HepG2 (cell line): ENCODE measurements around the gene IDNK. TPM values are rescaled to one million over a fixed set of nuclear protein-coding genes. Genes with fewer than 3 reads are reported as not detected.

ENCODE experiments used
- EZH2 ChIP-seq: conservative IDR thresholded peaks from 2 replicates; pipeline ENCODE4 v1.6.1; 2012; ENCODE audit warnings: mild to moderate bottlenecking, low read depth, low read length, moderate library complexity
- GATAD2A ChIP-seq: IDR thresholded peaks from 2 replicates; pipeline ENCODE4 v1.6.1; 2016
- HDAC1 ChIP-seq: sonication (generic); formaldehyde crosslinking; IDR thresholded peaks from 2 replicates; pipeline ENCODE4 v1.5.1; 2020; ENCODE audit warnings: mild to moderate bottlenecking, missing genetic modification reagents
- IRF9 ChIP-seq: sonication (generic); formaldehyde crosslinking; IDR thresholded peaks from 2 replicates; pipeline ENCODE4 v1.8.0; 2022; ENCODE audit warnings: missing genetic modification reagents, mild to moderate bottlenecking, borderline replicate concordance
- KMT2A ChIP-seq: sonication (generic); formaldehyde crosslinking; IDR thresholded peaks from 2 replicates; pipeline ENCODE4 v1.4.0; 2020; ENCODE audit warnings: missing genetic modification reagents
- MAX ChIP-seq: IDR thresholded peaks from 2 replicates; pipeline ENCODE4 v1.6.1; 2012; ENCODE audit warnings: inconsistent platforms
- MED1 ChIP-seq: sonication (generic); formaldehyde crosslinking; IDR thresholded peaks from 2 replicates; pipeline ENCODE4 v1.4.0; 2020; ENCODE audit warnings: missing genetic modification reagents
- MLXIP ChIP-seq: sonication (generic); formaldehyde crosslinking; IDR thresholded peaks from 2 replicates; pipeline ENCODE4 v1.9.0; 2021; ENCODE audit warnings: missing genetic modification reagents, borderline replicate concordance
- POGZ ChIP-seq: sonication (generic); formaldehyde crosslinking; IDR thresholded peaks from 2 replicates; pipeline ENCODE4 v1.4.0; 2020; ENCODE audit warnings: mild to moderate bottlenecking, missing genetic modification reagents
- SPEN ChIP-seq: sonication (generic); formaldehyde crosslinking; IDR thresholded peaks from 2 replicates; pipeline ENCODE4 v1.5.1; 2020; ENCODE audit warnings: low read depth, mild to moderate bottlenecking, missing genetic modification reagents
- STAT5B ChIP-seq: sonication (generic); formaldehyde crosslinking; IDR thresholded peaks from 2 replicates; pipeline ENCODE4 v1.4.0; 2020; ENCODE audit warnings: missing genetic modification reagents
- TFDP2 ChIP-seq: sonication (generic); formaldehyde crosslinking; IDR thresholded peaks from 2 replicates; pipeline ENCODE4 v1.4.0; 2020; ENCODE audit warnings: missing genetic modification reagents
- THAP9 ChIP-seq: sonication (generic); formaldehyde crosslinking; IDR thresholded peaks from 2 replicates; pipeline ENCODE4; 2020; ENCODE audit warnings: missing genetic modification reagents, mild to moderate bottlenecking, borderline replicate concordance
- YY1 ChIP-seq: IDR thresholded peaks from 2 replicates; pipeline ENCODE4 v1.6.1; 2011; ENCODE audit warnings: low read length, low read depth, moderate library complexity, mild to moderate bottlenecking; ENCODE audit not compliant: insufficient read depth, insufficient replicate concordance
- ZBTB14 ChIP-seq: sonication (generic); formaldehyde crosslinking; IDR thresholded peaks from 2 replicates; pipeline ENCODE4 v1.4.0; 2020; ENCODE audit warnings: missing genetic modification reagents
- ZBTB37 ChIP-seq: sonication (generic); formaldehyde crosslinking; IDR thresholded peaks from 2 replicates; pipeline ENCODE4 v1.4.0; 2020; ENCODE audit warnings: mild to moderate bottlenecking, missing genetic modification reagents
- ZNF354B ChIP-seq: sonication (generic); formaldehyde crosslinking; IDR thresholded peaks from 2 replicates; pipeline ENCODE4 v1.8.0; 2022; ENCODE audit warnings: mild to moderate bottlenecking, missing genetic modification reagents
- ZNF629 ChIP-seq: sonication (generic); formaldehyde crosslinking; conservative IDR thresholded peaks from 2 replicates; pipeline ENCODE4 v1.5.0; 2020; ENCODE audit warnings: missing genetic modification reagents
- polyA plus RNA-seq, 8 experiments: library from polyadenylated mRNA; depleted of rRNA in 3 of 8; stranded (reverse) in 7 of 8; unstranded in 1 of 8; fragments of >200 nt; fragmentation: Illumina TruSeq in 4 of 8; extraction: Trizol in 4 of 8; gene quantifications; 2 replicates each; pipeline versions ENCODE4 v1.2.1 to v1.2.3, GENCODE V29; 2011 to 2016; ENCODE audit warnings: low read depth in 4 of 8, missing spikeins in 1 of 8, mixed read lengths in 1 of 8; ENCODE audit not compliant: insufficient read depth in 1 of 8
- total RNA-seq, 5 experiments: library from RNA; depleted of rRNA; stranded (reverse); fragments of >200 nt; fragmentation: Illumina TruSeq; extraction: Trizol; gene quantifications; 2 replicates each; pipeline ENCODE4 v1.2.3, GENCODE V29; 2016; ENCODE audit warnings: low read depth in 1 of 5

Gene IDNK
- total and polyA plus RNA-seq, 2 of the 13 experiments (the other 11 are each of a cell fraction or from before 2014, with no cell fraction given) = 3.1 to 4.8 TPM

GRCh38 chr9:83629433-83630104 lies 6.6 kb downstream of the IDNK start (continued):
- TF ChIP-seq ZBTB37 (CRISPR knock-in tag) = no peak
- no peak; the same call in none of the 2 replicates for TF ChIP-seq MED1 (CRISPR knock-in tag)
- TF ChIP-seq THAP9 (CRISPR knock-in tag) = no peak
- TF ChIP-seq YY1 = peak; percentile 53
- no peak for TF ChIP-seq IRF9
- peak; percentile 59; the same call in 1 of the 2 replicates for TF ChIP-seq SPEN (CRISPR knock-in tag)
- TF ChIP-seq GATAD2A = peak; percentile 69
- peak; percentile 97 for TF ChIP-seq POGZ (CRISPR knock-in tag)
- TF ChIP-seq TFDP2 (CRISPR knock-in tag) = no peak
- TF ChIP-seq KMT2A = peak; percentile 20; the same call in 1 of the 2 replicates
- TF ChIP-seq ZNF629 (CRISPR knock-in tag) = peak; percentile 28; the same call in 1 of the 2 replicates
- TF ChIP-seq MLXIP = no peak
- TF ChIP-seq ZNF354B (CRISPR knock-in tag) = peak; percentile 44; the same call in 1 of the 2 replicates
- no peak for TF ChIP-seq ZBTB14 (CRISPR knock-in tag)
- no peak for TF ChIP-seq EZH2
- TF ChIP-seq HDAC1 (CRISPR knock-in tag) = peak; percentile 77
- TF ChIP-seq STAT5B (CRISPR knock-in tag) = no peak
- TF ChIP-seq MAX = peak; percentile 81
